GM12878 (cell line): Measurements from ENCODE around the gene PARD6B. TPM values are rescaled to one million over a fixed set of nuclear protein-coding genes. Genes with fewer than 3 reads are reported as not detected.
A peak's percentile ranks its signal among the peaks of the same experiment; 100 is the strongest.

Experiments used
- ATAC-seq: fragments of 200-7000 bp; cut with Tn5 transposase; 3 replicates; pipeline ENCODE4 v1.9.1; 2020; ENCODE audit warnings: mild to moderate bottlenecking, moderate library complexity
- BruUV-seq: library from RNA; stranded (reverse); fragments of 400-500 nt; replicated peaks from 2 replicates; lab custom pipeline; 2021; lab: Mats Ljungman, UMichigan
- CTCF ChIA-PET: fragments of 300-600 bp; sonication (Branson Sonifier 250); formaldehyde crosslinking; extraction: SDS; loops from one replicate; lab custom pipeline; 2021; ENCODE audit warnings: inconsistent platforms; lab: Yijun Ruan, JAX
- POLR2A ChIA-PET: fragments of 350-600 bp; formaldehyde crosslinking; extraction: SDS; loops from one replicate; lab custom pipeline; 2021; ENCODE audit warnings: inconsistent platforms; lab: Charles Lee
- RAD21 ChIA-PET: fragments of 300-600 bp; sonication (Branson Sonifier 250); formaldehyde crosslinking; loops from one replicate; lab custom pipeline; 2023; ENCODE audit warnings: antibody characterized with exemption; ENCODE audit not compliant: unreplicated experiment; lab: Charles Lee
- SMC1A ChIA-PET: fragments of 300-600 bp; sonication (Branson Sonifier 250); formaldehyde crosslinking; loops from one replicate; lab custom pipeline; 2023; ENCODE audit not compliant: unreplicated experiment, uncharacterized antibody; lab: Charles Lee
- DNase-seq: peaks from one replicate; pipeline ENCODE4 v3.0.0-alpha.2; 2011; ENCODE audit warnings: low read depth, low spot score
- FAIRE-seq: peaks from 3 replicates; lab custom pipeline; 2011; peaks lifted over from hg19 to GRCh38; lab: Jason Lieb, UNC
- H2AFZ ChIP-seq: 2 replicates; pipeline ENCODE4 v1.6.0; 2011; ENCODE audit warnings: low read depth, low read length, control low read depth; ENCODE audit not compliant: control insufficient read depth
- H3K27ac ChIP-seq: 2 replicates; pipeline ENCODE4 v1.5.1; 2011; ENCODE audit warnings: control low read depth; ENCODE audit not compliant: control insufficient read depth, insufficient read depth
- H3K27me3 ChIP-seq, 2 experiments: replicated peaks in 1 of 2; 2 replicates each; pipeline versions ENCODE4 v1.6.0 to v1.6.1; 2011; ENCODE audit warnings: low read length in 1 of 2; ENCODE audit not compliant: control insufficient read depth in 2 of 2, insufficient read depth in 2 of 2
- H3K36me3 ChIP-seq, 2 experiments: 2 replicates each; pipeline ENCODE4 v1.5.1; 2011; ENCODE audit warnings: low read length in 1 of 2; ENCODE audit not compliant: control insufficient read depth in 2 of 2, insufficient read depth in 2 of 2
- H3K4me1 ChIP-seq: 2 replicates; pipeline ENCODE4 v1.6.1; 2011; ENCODE audit warnings: mild to moderate bottlenecking, low read length, moderate library complexity, mixed read lengths; ENCODE audit not compliant: control insufficient read depth, insufficient read depth
- H3K4me2 ChIP-seq: 2 replicates; pipeline ENCODE4 v1.6.0; 2011; ENCODE audit warnings: control low read depth; ENCODE audit not compliant: control insufficient read depth, insufficient read depth
- H3K4me3 ChIP-seq: fragments of 200-600 bp; sonication (generic); 2 replicates; pipeline ENCODE4 v1.5.1; 2016
- H3K79me2 ChIP-seq: 2 replicates; pipeline ENCODE4 v1.6.0; 2011; ENCODE audit warnings: low read length; ENCODE audit not compliant: control insufficient read depth, insufficient read depth
- H3K9ac ChIP-seq: 2 replicates; pipeline ENCODE4 v1.8.0; 2011; ENCODE audit warnings: low read length, control low read depth, mixed read lengths; ENCODE audit not compliant: control insufficient read depth, insufficient read depth
- H3K9me3 ChIP-seq: replicated peaks from 3 replicates; pipeline ENCODE4 v1.5.1; 2011; ENCODE audit warnings: mild to moderate bottlenecking, low read length; ENCODE audit not compliant: control insufficient read depth, insufficient read depth
- H4K20me1 ChIP-seq: 2 replicates; pipeline ENCODE4 v1.6.0; 2011; ENCODE audit not compliant: control insufficient read depth, insufficient read depth
- HSF1 ChIP-seq: fragments of 150-350 bp; IDR thresholded peaks from 2 replicates; pipeline ENCODE4 v1.6.1; 2014; ENCODE audit warnings: mild to moderate bottlenecking, low read depth, low read length
- NFXL1 ChIP-seq: fragments of 450-650 bp; IDR thresholded peaks from 2 replicates; pipeline ENCODE4 v1.6.1; 2017; ENCODE audit warnings: antibody characterized with exemption, mild to moderate bottlenecking, borderline replicate concordance
- ZNF274 ChIP-seq: IDR thresholded peaks from one replicate; pipeline ENCODE4 v1.8.0; 2011; ENCODE audit not compliant: insufficient read length, insufficient read depth
- WGBS: methylation state at CpG from one replicate; pipeline ENCODE4 v1.1.6; 2016; ENCODE audit warnings: low lambda C conversion rate; ENCODE audit not compliant: insufficient replicate concordance, insufficient coverage; ENCODE audit errors: missing lambda C conversion rate; 5-methylcytosine and 5-hydroxymethylcytosine counted together
- in situ Hi-C: fragments of 300-500 bp; cut with MboI; formaldehyde crosslinking; loops from 9 replicates; pipeline ENCODE4 v1.14.3; 2018; ENCODE audit warnings: mixed read lengths
- intact Hi-C: fragments of 100-400 bp; cut with micrococcal nuclease; formaldehyde crosslinking; loops from one replicate; pipeline ENCODE4 v1.14.2; 2022; ENCODE audit not compliant: unreplicated experiment
- polyA plus RNA-seq, 11 experiments: library from polyadenylated mRNA; depleted of rRNA in 4 of 11; unstranded in 6 of 11; stranded (reverse) in 5 of 11; fragments of >200 nt; fragmentation: Nextera tagmentation in 4 of 11; fragmentation: Illumina TruSeq in 1 of 11; extraction: Ambion mirVana in 4 of 11; extraction: Trizol in 1 of 11; gene quantifications; 1 replicate in 1 of 11; 2 replicates in 10 of 11; pipeline versions ENCODE4 v1.2.1 to v1.2.3, GENCODE V29; 2011 to 2016; ENCODE audit warnings: inconsistent platforms in 2 of 11, missing spikeins in 2 of 11, low read depth in 1 of 11
- total RNA-seq, 4 experiments: library from RNA; depleted of rRNA in 3 of 4; stranded (reverse); fragments of >200 nt in 3 of 4; fragmentation: Illumina TruSeq in 1 of 4; extraction: Trizol in 1 of 4; gene quantifications; 2 replicates each; pipeline versions ENCODE4 v1.2.1 to v1.2.3, GENCODE V29; 2013 to 2021

PARD6B gene
- total and polyA plus RNA-seq, 10 of the 15 experiments (the other 5 are each of a cell fraction or from before 2014, with no cell fraction given) = 0.57 to 4.7 (median 2.0) TPM

- TF ChIP-seq HSF1 = no peak
Observed at GRCh38 chr20:50737352-50737751, 6.0 kb downstream of the PARD6B start (continued).

GRCh38 chr20:50743087-50743486, 11.7 kb downstream of the PARD6B start:
- ChIA-PET SMC1A (no interaction called here), CTCF (no interaction called here), POLR2A (interaction anchor here (0.5 kb wide), 1 partner anchor 633 kb away, joined by 4 read pairs; no protein-coding TSS in a partner anchor), RAD21 (no interaction called here)
- FAIRE-seq (no peak), DNase-seq (no peak), ATAC-seq (no peak)
- intact Hi-C loops (loop anchor here (10.0 kb wide), 1 partner anchor 118 kb away; no protein-coding TSS in a partner anchor), in situ Hi-C loops (no loop called here)
- H3K9me3 ChIP-seq = no peaks in the 10 kb centered on the region
- no peak overlapping the region for H3K4me2 ChIP-seq
- TF ChIP-seq ZNF274 = no peak
- TF ChIP-seq NFXL1 = 0 out of 2 replicates have a peak, but pooled peaks have one; percentile 40
- no TSS peak for BruUV-seq
- H3K27me3 ChIP-seq = no peaks in the 10 kb centered on the region
- no peaks in the 10 kb centered on the region for H3K36me3 ChIP-seq
- no peak overlapping the region for H3K4me3 ChIP-seq
- 94% methylated on average over 4 of the region's 4 CpGs for WGBS
- no peak overlapping the region for H3K27ac ChIP-seq
- H3K79me2 ChIP-seq = no peaks in the 10 kb centered on the region
- H3K9ac ChIP-seq = no peak overlapping the region
- no peak overlapping the region for H2AFZ ChIP-seq
- no peaks in the 10 kb centered on the region for H4K20me1 ChIP-seq
- H3K4me1 ChIP-seq = peaks cover 6% of the 10 kb centered on the region; the same call in 1 of the 2 replicates
